H9 (cell line): ENCODE results near the gene MAN1A1. TPM values are rescaled to one million over a fixed set of nuclear protein-coding genes. Genes with fewer than 3 reads are reported as not detected.

ENCODE experiments used
- DNase-seq: peaks from one replicate; pipeline ENCODE4 v3.0.0-alpha.2; 2017
- H2AFZ ChIP-seq: one replicate; pipeline ENCODE4 v1.6.1; 2013; ENCODE audit warnings: mild to moderate bottlenecking, low read length, control low read depth, moderate library complexity
- H2AK5ac ChIP-seq: 2 replicates; pipeline ENCODE4 v1.6.1; 2013; ENCODE audit warnings: low read length, control low read depth, mixed read lengths; ENCODE audit not compliant: insufficient read length
- H2BK120ac ChIP-seq: one replicate; pipeline ENCODE4 v1.6.1; 2013; ENCODE audit warnings: low read depth, mild to moderate bottlenecking, low read length, control low read depth, inconsistent platforms; ENCODE audit not compliant: poor library complexity, severe bottlenecking
- H2BK12ac ChIP-seq: 2 replicates; pipeline ENCODE4 v1.6.1; 2013; ENCODE audit warnings: low read length, control low read depth, mixed read lengths, low read depth; ENCODE audit not compliant: insufficient read length
- H2BK15ac ChIP-seq: 2 replicates; pipeline ENCODE4 v1.6.1; 2013; ENCODE audit warnings: low read depth, low read length, control low read depth
- H2BK20ac ChIP-seq: one replicate; pipeline ENCODE4 v1.6.1; 2013; ENCODE audit warnings: low read depth, mild to moderate bottlenecking, low read length, control low read depth, inconsistent platforms; ENCODE audit not compliant: poor library complexity, severe bottlenecking
- H2BK5ac ChIP-seq: 2 replicates; pipeline ENCODE4 v1.6.1; 2013; ENCODE audit warnings: low read length, control low read depth, mixed read lengths; ENCODE audit not compliant: insufficient read length
- H3K14ac ChIP-seq: 2 replicates; pipeline ENCODE4 v1.6.1; 2013; ENCODE audit warnings: low read length, control low read depth; ENCODE audit not compliant: insufficient read depth
- H3K18ac ChIP-seq: 2 replicates; pipeline ENCODE4 v1.6.1; 2013; ENCODE audit warnings: low read depth, mild to moderate bottlenecking, mixed read lengths, low read length, control low read depth; ENCODE audit not compliant: insufficient read length
- H3K23ac ChIP-seq: 2 replicates; pipeline ENCODE4 v1.6.1; 2013; ENCODE audit warnings: low read length, control low read depth, mixed read lengths, low read depth; ENCODE audit not compliant: insufficient read length
- H3K23me2 ChIP-seq: 2 replicates; pipeline ENCODE4 v1.6.1; 2013; ENCODE audit warnings: low read depth, mild to moderate bottlenecking, mixed read lengths, low read length, control low read depth; ENCODE audit not compliant: insufficient read length, poor library complexity, severe bottlenecking
- H3K27ac ChIP-seq: 2 replicates; pipeline ENCODE4 v1.5.1; 2013; ENCODE audit warnings: low read length, control low read depth, mixed read lengths, low read depth; ENCODE audit not compliant: insufficient read length
- H3K27me3 ChIP-seq: 2 replicates; pipeline ENCODE4 v1.6.1; 2013; ENCODE audit warnings: low read length, control low read depth, inconsistent platforms; ENCODE audit not compliant: insufficient read depth
- H3K4ac ChIP-seq: 2 replicates; pipeline ENCODE4 v1.6.1; 2013; ENCODE audit warnings: low read depth, mild to moderate bottlenecking, control low read depth, inconsistent platforms, low read length, moderate library complexity
- H3K4me1 ChIP-seq: 2 replicates; pipeline ENCODE4 v1.6.1; 2013; ENCODE audit warnings: low read length, control low read depth, inconsistent platforms; ENCODE audit not compliant: insufficient read depth
- H3K4me2 ChIP-seq: 2 replicates; pipeline ENCODE4 v1.6.1; 2013; ENCODE audit warnings: low read length, control low read depth, mixed read lengths; ENCODE audit not compliant: insufficient read length, insufficient read depth
- H3K56ac ChIP-seq: 2 replicates; pipeline ENCODE4 v1.6.1; 2013; ENCODE audit warnings: low read depth, mild to moderate bottlenecking, mixed read lengths, low read length, control low read depth; ENCODE audit not compliant: insufficient read length
- H3K79me1 ChIP-seq: 2 replicates; pipeline ENCODE4 v1.6.1; 2013; ENCODE audit warnings: low read depth, mild to moderate bottlenecking, moderate library complexity, low read length, control low read depth, inconsistent platforms; ENCODE audit not compliant: insufficient read depth, poor library complexity, severe bottlenecking
- H3K79me2 ChIP-seq: 2 replicates; pipeline ENCODE4 v1.6.1; 2013; ENCODE audit warnings: low read length, control low read depth, inconsistent platforms; ENCODE audit not compliant: insufficient read depth
- H3K9ac ChIP-seq: 2 replicates; pipeline ENCODE4 v1.6.1; 2013; ENCODE audit warnings: low read length, control low read depth, mixed read lengths; ENCODE audit not compliant: insufficient read length; ENCODE audit errors: extremely low read depth
- H3K9me3 ChIP-seq: one replicate; pipeline ENCODE4 v1.6.1; 2013; ENCODE audit warnings: low read depth, low read length, inconsistent platforms; ENCODE audit not compliant: control insufficient read depth
- H3T11ph ChIP-seq: one replicate; pipeline ENCODE4 v1.6.1; 2013; ENCODE audit warnings: mild to moderate bottlenecking, low read length, control low read depth, inconsistent platforms
- H4K20me1 ChIP-seq: one replicate; pipeline ENCODE4 v1.6.1; 2013; ENCODE audit not compliant: control insufficient read depth, insufficient read length, insufficient read depth
- H4K5ac ChIP-seq: 2 replicates; pipeline ENCODE4 v1.6.1; 2013; ENCODE audit warnings: low read depth, mild to moderate bottlenecking, mixed read lengths, low read length, control low read depth; ENCODE audit not compliant: insufficient read length
- H4K8ac ChIP-seq: replicated peaks from 2 replicates; pipeline ENCODE4 v1.6.1; 2013; ENCODE audit warnings: low read length, control low read depth, mixed read lengths, low read depth; ENCODE audit not compliant: insufficient read length
- H4K91ac ChIP-seq: 2 replicates; pipeline ENCODE4 v1.6.1; 2013; ENCODE audit warnings: low read depth, mild to moderate bottlenecking, moderate library complexity, mixed read lengths, low read length, control low read depth; ENCODE audit not compliant: insufficient read length
- H3K27ac Mint-ChIP-seq, 3 experiments: 2 replicates in 2 of 3; 3 replicates in 1 of 3; pipeline ENCODE4 v1.8.0; 2020 to 2021; ENCODE audit warnings: mixed read lengths in 3 of 3, mild to moderate bottlenecking in 1 of 3, moderate library complexity in 1 of 3
- H3K27me3 Mint-ChIP-seq: 2 replicates; pipeline ENCODE4 v1.8.0; 2021; ENCODE audit warnings: low read depth, mild to moderate bottlenecking, moderate library complexity, mixed read lengths
- H3K36me3 Mint-ChIP-seq, 3 experiments: 2 replicates in 2 of 3; 3 replicates in 1 of 3; pipeline ENCODE4 v1.8.0; 2020 to 2021; ENCODE audit warnings: low read depth in 3 of 3, mixed read lengths in 3 of 3; ENCODE audit not compliant: insufficient read depth in 1 of 3
- H3K4me1 Mint-ChIP-seq, 2 experiments: 2 replicates each; pipeline ENCODE4 v1.8.0; 2020; ENCODE audit warnings: mixed read lengths in 2 of 2
- H3K4me3 Mint-ChIP-seq, 2 experiments: 2 replicates in 1 of 2; 3 replicates in 1 of 2; pipeline ENCODE4 v1.8.0; 2020 to 2021; ENCODE audit warnings: mild to moderate bottlenecking in 2 of 2, mixed read lengths in 2 of 2, moderate library complexity in 1 of 2
- H3K9me3 Mint-ChIP-seq, 2 experiments: 2 replicates in 1 of 2; 3 replicates in 1 of 2; pipeline ENCODE4 v1.8.0; 2020; ENCODE audit warnings: mild to moderate bottlenecking in 2 of 2, mixed read lengths in 2 of 2, moderate library complexity in 1 of 2
- WGBS: extraction: QIAGEN DNeasy Blood & Tissue Kit; methylation state at CpG from one replicate; pipeline ENCODE4 v1.1.7; 2013; ENCODE audit warnings: missing lambda C conversion rate, low lambda C conversion rate, mixed read lengths; ENCODE audit not compliant: insufficient read length; ENCODE audit errors: extremely low coverage; 5-methylcytosine and 5-hydroxymethylcytosine counted together
- total RNA-seq: library from RNA; stranded (reverse); gene quantifications from 2 replicates; pipeline ENCODE4 v1.2.1, GENCODE V29; 2021
- TF ChIP-seq, protein P1 (sequence below): fragments of 200-600 bp; sonication (generic); conservative IDR thresholded peaks from 3 replicates; pipeline ENCODE4 v1.8.0; 2021; ENCODE audit warnings: antibody characterized with exemption, mild to moderate bottlenecking

Gene MAN1A1
- total RNA-seq, 1 experiment from 2014 or later: 1.6 TPM

- no peak overlapping the region for H3K27ac Mint-ChIP-seq
- Histone ChIP-seq H3K9ac (no peak overlapping the region), H2BK15ac (no peak overlapping the region), H2BK5ac (no peak overlapping the region), H3K4me1 (no peaks in the 10 kb centered on the region; the same call in 1 of the 2 replicates), H3K18ac (no peak overlapping the region), H2BK120ac (no peak overlapping the region), H3K23me2 (no peaks in the 10 kb centered on the region), H3K9me3 (no peaks in the 10 kb centered on the region), H2AK5ac (no peak overlapping the region), H3K4ac (no peak overlapping the region), H4K91ac (no peak overlapping the region), H4K8ac (no peak overlapping the region), H3K79me2 (no peaks in the 10 kb centered on the region), H3K56ac (no peak overlapping the region), H3T11ph (no peak overlapping the region), H2AFZ (no peak overlapping the region), H3K4me2 (no peak overlapping the region), H3K79me1 (no peaks in the 10 kb centered on the region), H4K5ac (no peak overlapping the region), H2BK12ac (no peak overlapping the region), H2BK20ac (no peak overlapping the region), H4K20me1 (no peaks in the 10 kb centered on the region), H3K27me3 (no peaks in the 10 kb centered on the region), H3K27ac (no peak overlapping the region), H3K23ac (no peak overlapping the region), H3K14ac (no peak overlapping the region)
- DNase-seq: no peak
- H3K4me3 Mint-ChIP-seq: no peak overlapping the region
- H3K36me3 Mint-ChIP-seq: no peaks in the 10 kb centered on the region
- no peaks in the 10 kb centered on the region for H3K27me3 Mint-ChIP-seq
- TF ChIP-seq, protein P1, sequence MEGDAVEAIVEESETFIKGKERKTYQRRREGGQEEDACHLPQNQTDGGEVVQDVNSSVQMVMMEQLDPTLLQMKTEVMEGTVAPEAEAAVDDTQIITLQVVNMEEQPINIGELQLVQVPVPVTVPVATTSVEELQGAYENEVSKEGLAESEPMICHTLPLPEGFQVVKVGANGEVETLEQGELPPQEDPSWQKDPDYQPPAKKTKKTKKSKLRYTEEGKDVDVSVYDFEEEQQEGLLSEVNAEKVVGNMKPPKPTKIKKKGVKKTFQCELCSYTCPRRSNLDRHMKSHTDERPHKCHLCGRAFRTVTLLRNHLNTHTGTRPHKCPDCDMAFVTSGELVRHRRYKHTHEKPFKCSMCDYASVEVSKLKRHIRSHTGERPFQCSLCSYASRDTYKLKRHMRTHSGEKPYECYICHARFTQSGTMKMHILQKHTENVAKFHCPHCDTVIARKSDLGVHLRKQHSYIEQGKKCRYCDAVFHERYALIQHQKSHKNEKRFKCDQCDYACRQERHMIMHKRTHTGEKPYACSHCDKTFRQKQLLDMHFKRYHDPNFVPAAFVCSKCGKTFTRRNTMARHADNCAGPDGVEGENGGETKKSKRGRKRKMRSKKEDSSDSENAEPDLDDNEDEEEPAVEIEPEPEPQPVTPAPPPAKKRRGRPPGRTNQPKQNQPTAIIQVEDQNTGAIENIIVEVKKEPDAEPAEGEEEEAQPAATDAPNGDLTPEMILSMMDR: no peak
- no peaks in the 10 kb centered on the region for H3K9me3 Mint-ChIP-seq
- WGBS: no CpG with 5 or more reads among the region's 4 CpGs
- H3K4me1 Mint-ChIP-seq: peaks cover 3 to 8% of the 10 kb centered on the region in 2 experiments; a peak in 2 of 4 replicates
Observed at GRCh38 chr6:119312441-119312840, 37.1 kb downstream of the MAN1A1 start.
